ENCODE data around the gene CARD8. TPM values are rescaled to one million over a fixed set of nuclear protein-coding genes. Genes with fewer than 3 reads are reported as not detected.

The CARD8 gene
- total and polyA plus RNA-seq, 9 donors = 29.3 to 42.6 (median 35.7) TPM

- no peaks in the 10 kb centered on the region for H3K9me3 ChIP-seq (replicated peaks; ENCODE audit: control insufficient read depth, low read depth, low read length)
- no peaks in the 10 kb centered on the region for H3K36me3 ChIP-seq (ENCODE audit: control insufficient read depth, insufficient read depth, low read length)
- H3K27me3 ChIP-seq (ENCODE audit: control insufficient read depth, insufficient read depth, low read length) = no peaks in the 10 kb centered on the region
- H3K4me1 ChIP-seq (ENCODE audit: control insufficient read depth, insufficient read depth, low read length) = peaks cover 3% of the 10 kb centered on the region
- 65% methylated on average over 23 of the region's 23 CpGs for WGBS (ENCODE audit: insufficient coverage)
- no peak overlapping the region for H3K27ac ChIP-seq (ENCODE audit: low read length)
- no peak for DNase-seq
- H3K4me3 ChIP-seq (ENCODE audit: low read length) = no peak overlapping the region
Observed at GRCh38 chr19:48196321-48196763, 59.4 kb downstream of the CARD8 start.

- H3K4me1 ChIP-seq (ENCODE audit: control insufficient read depth, insufficient read depth, low read length) = peaks cover 7% of the 10 kb centered on the region
- peaks cover 3% of the 10 kb centered on the region for H3K36me3 ChIP-seq (ENCODE audit: control insufficient read depth, insufficient read depth, low read length)
- 79% methylated on average over 94 of the region's 95 CpGs for WGBS (ENCODE audit: insufficient coverage)
- no peaks in the 10 kb centered on the region for H3K9me3 ChIP-seq (replicated peaks; ENCODE audit: control insufficient read depth, low read depth, low read length)
- no peak overlapping the region for H3K4me3 ChIP-seq (ENCODE audit: low read length)
- DNase-seq = no peak
- no peaks in the 10 kb centered on the region for H3K27me3 ChIP-seq (ENCODE audit: control insufficient read depth, insufficient read depth, low read length)
- no peak overlapping the region for H3K27ac ChIP-seq (ENCODE audit: low read length)
Observed at GRCh38 chr19:48194844-48195830, 60.6 kb downstream of the CARD8 start.

GRCh38 chr19:48194041-48194843 lies 61.5 kb downstream of the CARD8 start:
- Histone ChIP-seq H3K4me1 (ENCODE audit: control insufficient read depth, insufficient read depth, low read length) (peaks cover 7% of the 10 kb centered on the region), H3K27me3 (ENCODE audit: control insufficient read depth, insufficient read depth, low read length) (no peaks in the 10 kb centered on the region), H3K27ac (ENCODE audit: low read length) (no peak overlapping the region), H3K36me3 (ENCODE audit: control insufficient read depth, insufficient read depth, low read length) (peaks cover 4% of the 10 kb centered on the region), H3K9me3 (replicated peaks; ENCODE audit: control insufficient read depth, low read depth, low read length) (no peaks in the 10 kb centered on the region), H3K4me3 (ENCODE audit: low read length) (no peak overlapping the region)
- WGBS (ENCODE audit: insufficient coverage) = 69% methylated on average over 30 of the region's 36 CpGs
- no peak for DNase-seq

GRCh38 chr19:48192750-48193149 lies 63.0 kb downstream of the CARD8 start:
- Histone ChIP-seq H3K9me3 (replicated peaks; ENCODE audit: control insufficient read depth, low read depth, low read length) (peaks cover 3% of the 10 kb centered on the region), H3K4me1 (ENCODE audit: control insufficient read depth, insufficient read depth, low read length) (peaks cover 7% of the 10 kb centered on the region), H3K27ac (ENCODE audit: low read length) (no peak overlapping the region), H3K36me3 (ENCODE audit: control insufficient read depth, insufficient read depth, low read length) (peaks cover 14% of the 10 kb centered on the region), H3K4me3 (ENCODE audit: low read length) (no peak overlapping the region), H3K27me3 (ENCODE audit: control insufficient read depth, insufficient read depth, low read length) (no peaks in the 10 kb centered on the region)
- 50% methylated on average over 2 of the region's 7 CpGs for WGBS (ENCODE audit: insufficient coverage)
- DNase-seq = no peak

GRCh38 chr19:48190885-48191284 lies 64.8 kb downstream of the CARD8 start:
- Histone ChIP-seq H3K4me3 (ENCODE audit: low read length) (no peak overlapping the region), H3K4me1 (ENCODE audit: control insufficient read depth, insufficient read depth, low read length) (peaks cover 4% of the 10 kb centered on the region), H3K27me3 (ENCODE audit: control insufficient read depth, insufficient read depth, low read length) (no peaks in the 10 kb centered on the region), H3K36me3 (ENCODE audit: control insufficient read depth, insufficient read depth, low read length) (peaks cover 16% of the 10 kb centered on the region), H3K27ac (ENCODE audit: low read length) (no peak overlapping the region), H3K9me3 (replicated peaks; ENCODE audit: control insufficient read depth, low read depth, low read length) (peaks cover 3% of the 10 kb centered on the region)
- DNase-seq = no peak
- WGBS (ENCODE audit: insufficient coverage) = no CpG with 5 or more reads among the region's 3 CpGs

GRCh38 chr19:48190288-48190884 lies 65.3 kb downstream of the CARD8 start:
- no CpG with 5 or more reads among the region's 13 CpGs for WGBS (ENCODE audit: insufficient coverage)
- H3K27me3 ChIP-seq (ENCODE audit: control insufficient read depth, insufficient read depth, low read length) = no peaks in the 10 kb centered on the region
- no peak overlapping the region for H3K4me3 ChIP-seq (ENCODE audit: low read length)
- peaks cover 16% of the 10 kb centered on the region for H3K36me3 ChIP-seq (ENCODE audit: control insufficient read depth, insufficient read depth, low read length)
- peaks cover 3% of the 10 kb centered on the region for H3K9me3 ChIP-seq (replicated peaks; ENCODE audit: control insufficient read depth, low read depth, low read length)
- H3K27ac ChIP-seq (ENCODE audit: low read length) = no peak overlapping the region
- no peak for DNase-seq
- H3K4me1 ChIP-seq (ENCODE audit: control insufficient read depth, insufficient read depth, low read length) = peaks cover 4% of the 10 kb centered on the region

GRCh38 chr19:48186541-48186991 lies 69.1 kb downstream of the CARD8 start:
- H3K36me3 ChIP-seq (ENCODE audit: control insufficient read depth, insufficient read depth, low read length) = peaks cover 21% of the 10 kb centered on the region
- no peak overlapping the region for H3K4me3 ChIP-seq (ENCODE audit: low read length)
- H3K9me3 ChIP-seq (replicated peaks; ENCODE audit: control insufficient read depth, low read depth, low read length) = peaks cover 6% of the 10 kb centered on the region
- H3K4me1 ChIP-seq (ENCODE audit: control insufficient read depth, insufficient read depth, low read length) = peaks cover 4% of the 10 kb centered on the region
- no peak for DNase-seq
- no peak overlapping the region for H3K27ac ChIP-seq (ENCODE audit: low read length)
- 76% methylated on average over 5 of the region's 8 CpGs for WGBS (ENCODE audit: insufficient coverage)
- H3K27me3 ChIP-seq (ENCODE audit: control insufficient read depth, insufficient read depth, low read length) = no peaks in the 10 kb centered on the region

GRCh38 chr19:48186015-48186414 lies 69.7 kb downstream of the CARD8 start:
- H3K27ac ChIP-seq (ENCODE audit: low read length) = no peak overlapping the region
- H3K4me1 ChIP-seq (ENCODE audit: control insufficient read depth, insufficient read depth, low read length) = peaks cover 4% of the 10 kb centered on the region
- peaks cover 22% of the 10 kb centered on the region for H3K36me3 ChIP-seq (ENCODE audit: control insufficient read depth, insufficient read depth, low read length)
- H3K9me3 ChIP-seq (replicated peaks; ENCODE audit: control insufficient read depth, low read depth, low read length) = peaks cover 11% of the 10 kb centered on the region
- 100% methylated on average over 2 of the region's 5 CpGs for WGBS (ENCODE audit: insufficient coverage)
- DNase-seq = no peak
- H3K4me3 ChIP-seq (ENCODE audit: low read length) = no peak overlapping the region
- H3K27me3 ChIP-seq (ENCODE audit: control insufficient read depth, insufficient read depth, low read length) = no peaks in the 10 kb centered on the region

- DNase-seq = no peak
- no CpG with 5 or more reads among the region's 9 CpGs for WGBS (ENCODE audit: insufficient coverage)
- Histone ChIP-seq H3K9me3 (replicated peaks; ENCODE audit: control insufficient read depth, low read depth, low read length) (peaks cover 9% of the 10 kb centered on the region), H3K4me3 (ENCODE audit: low read length) (no peak overlapping the region), H3K27ac (ENCODE audit: low read length) (no peak overlapping the region), H3K36me3 (ENCODE audit: control insufficient read depth, insufficient read depth, low read length) (peaks cover 19% of the 10 kb centered on the region), H3K4me1 (ENCODE audit: control insufficient read depth, insufficient read depth, low read length) (no peaks in the 10 kb centered on the region), H3K27me3 (ENCODE audit: control insufficient read depth, insufficient read depth, low read length) (no peaks in the 10 kb centered on the region)
Observed at GRCh38 chr19:48183356-48183755, 72.4 kb downstream of the CARD8 start.

Data from muscle of leg (tissue), 11 donors.